Natural killer cell (primary cell): ENCODE measurements around the gene FGB. TPM values are rescaled to one million over a fixed set of nuclear protein-coding genes. Genes with fewer than 3 reads are reported as not detected.

Experiments
- ATAC-seq, 3 donors: fragments of 150-1000 bp in 2 of 3; fragments of 200-7000 bp in 1 of 3; cut with Tn5 transposase; 1 replicate in 1 of 3; 2 replicates in 2 of 3; pipeline ENCODE4 v1.10.0; 2021; ENCODE audit warnings: mild to moderate bottlenecking in 2 of 3, moderate library complexity in 2 of 3
- DNase-seq, 2 donors: peaks; one replicate each; pipeline versions ENCODE4 v3.0.0 to v3.0.0-alpha.2; 2013 to 2021; ENCODE audit warnings: mixed read lengths in 1 of 2
- H3K27ac ChIP-seq: one replicate; pipeline ENCODE4 v1.5.1; 2013; ENCODE audit warnings: mild to moderate bottlenecking, low read length
- H3K27me3 ChIP-seq: one replicate; pipeline ENCODE4 v1.6.1; 2013; ENCODE audit warnings: low read length; ENCODE audit not compliant: control insufficient read depth, insufficient read depth
- H3K36me3 ChIP-seq: one replicate; pipeline ENCODE4 v1.6.1; 2013; ENCODE audit warnings: low read length; ENCODE audit not compliant: control insufficient read depth, insufficient read depth
- H3K4me1 ChIP-seq: one replicate; pipeline ENCODE4 v1.6.1; 2013; ENCODE audit warnings: low read length; ENCODE audit not compliant: control insufficient read depth, insufficient read depth
- H3K4me3 ChIP-seq: one replicate; pipeline ENCODE4 v1.5.1; 2013; ENCODE audit warnings: low read length
- H3K9me3 ChIP-seq: one replicate; pipeline ENCODE4 v1.6.1; 2013; ENCODE audit warnings: low read length; ENCODE audit not compliant: control insufficient read depth, insufficient read depth
- H3K27ac Mint-ChIP-seq, 2 donors: one replicate each; pipeline ENCODE4 v1.8.0; 2022; ENCODE audit warnings: mild to moderate bottlenecking in 2 of 2, mixed read lengths in 2 of 2, moderate library complexity in 1 of 2
- H3K27me3 Mint-ChIP-seq, 2 donors: one replicate each; pipeline ENCODE4 v1.8.0; 2022; ENCODE audit warnings: low read depth in 2 of 2, mixed read lengths in 2 of 2
- H3K36me3 Mint-ChIP-seq: one replicate; pipeline ENCODE4 v1.8.0; 2022; ENCODE audit warnings: mixed read lengths
- H3K4me1 Mint-ChIP-seq, 2 donors: one replicate each; pipeline ENCODE4 v1.8.0; 2022; ENCODE audit warnings: mixed read lengths in 2 of 2
- H3K4me3 Mint-ChIP-seq: one replicate; pipeline ENCODE4 v1.8.0; 2022; ENCODE audit warnings: mild to moderate bottlenecking, moderate library complexity, mixed read lengths
- H3K9me3 Mint-ChIP-seq, 2 donors: one replicate each; pipeline ENCODE4 v1.8.0; 2022; ENCODE audit warnings: mixed read lengths in 2 of 2
- CTCF ChIP-seq: fragments of 200-600 bp; IDR thresholded peaks from one replicate; pipeline ENCODE4 v1.8.0; 2022; ENCODE audit warnings: antibody characterized with exemption
- WGBS: methylation state at CpG from one replicate; pipeline ENCODE4 v1.1.7; 2013; ENCODE audit warnings: missing lambda C conversion rate; ENCODE audit not compliant: insufficient coverage; 5-methylcytosine and 5-hydroxymethylcytosine counted together
- intact Hi-C: fragments of 100-400 bp; cut with micrococcal nuclease; formaldehyde crosslinking; loops from one replicate; pipeline ENCODE4 v1.14.2; 2022
- total RNA-seq, 4 donors: library from RNA; stranded (reverse); fragments of 120-200 nt in 1 of 4; gene quantifications; one replicate each; pipeline versions ENCODE4 v1.2.3 to v1.2.4, GENCODE V29; 2013 to 2022

FGB gene
- total RNA-seq, 3 donors from 2014 or later (not counting 1 experiment from before 2014, with no cell fraction given), result not detected

- 32% methylated on average over 2 of the region's 3 CpGs for WGBS
- DNase-seq (no peak), ATAC-seq (no peak)
- Mint-ChIP-seq H3K9me3 (no peaks in the 10 kb centered on the region), H3K27me3 (peaks cover 4 to 8% of the 10 kb centered on the region in 2 donors), H3K4me1 (no peaks in the 10 kb centered on the region), H3K4me3 (no peak overlapping the region), H3K36me3 (no peaks in the 10 kb centered on the region), H3K27ac (no peak overlapping the region)
- intact Hi-C loops, result no loop called here
- no peak for TF ChIP-seq CTCF
- no peak overlapping the region for H3K27ac ChIP-seq
- H3K4me3 ChIP-seq, result no peak overlapping the region
- no peaks in the 10 kb centered on the region for H3K36me3 ChIP-seq
- H3K9me3 ChIP-seq, result no peaks in the 10 kb centered on the region
- H3K27me3 ChIP-seq, result no peaks in the 10 kb centered on the region
- H3K4me1 ChIP-seq, result no peaks in the 10 kb centered on the region
Observed at GRCh38 chr4:154569028-154569427, 6.2 kb downstream of the FGB start.

GRCh38 chr4:154569584-154569983 is 6.8 kb downstream of the FGB start:
- no peak overlapping the region for H3K27ac Mint-ChIP-seq
- intact Hi-C loops, result no loop called here
- H3K27me3 ChIP-seq, result no peaks in the 10 kb centered on the region
- DNase-seq (no peak), ATAC-seq (no peak)
- H3K4me1 ChIP-seq, result no peaks in the 10 kb centered on the region
- no peak overlapping the region for H3K4me3 Mint-ChIP-seq
- no peaks in the 10 kb centered on the region for H3K4me1 Mint-ChIP-seq
- no peaks in the 10 kb centered on the region for H3K9me3 Mint-ChIP-seq
- WGBS, result 93% methylated on average over 4 of the region's 5 CpGs
- no peaks in the 10 kb centered on the region for H3K9me3 ChIP-seq
- peaks cover 4 to 8% of the 10 kb centered on the region in 2 donors for H3K27me3 Mint-ChIP-seq
- H3K27ac ChIP-seq, result no peak overlapping the region
- no peaks in the 10 kb centered on the region for H3K36me3 Mint-ChIP-seq
- no peak overlapping the region for H3K4me3 ChIP-seq
- no peaks in the 10 kb centered on the region for H3K36me3 ChIP-seq
- TF ChIP-seq CTCF, result no peak

- no peaks in the 10 kb centered on the region for H3K36me3 Mint-ChIP-seq
- Histone ChIP-seq H3K4me3 (no peak overlapping the region), H3K4me1 (no peaks in the 10 kb centered on the region), H3K27ac (no peak overlapping the region), H3K36me3 (no peaks in the 10 kb centered on the region), H3K9me3 (no peaks in the 10 kb centered on the region), H3K27me3 (no peaks in the 10 kb centered on the region)
- no peak overlapping the region for H3K27ac Mint-ChIP-seq
- H3K27me3 Mint-ChIP-seq, result peaks cover 4 to 28% of the 10 kb centered on the region in 2 donors
- H3K4me1 Mint-ChIP-seq, result no peaks in the 10 kb centered on the region
- no peak for TF ChIP-seq CTCF
- intact Hi-C loops, result no loop called here
- no peak overlapping the region for H3K4me3 Mint-ChIP-seq
- no peaks in the 10 kb centered on the region for H3K9me3 Mint-ChIP-seq
- 86% methylated on average over 5 of the region's 5 CpGs for WGBS
- no peak for ATAC-seq
- DNase-seq, result no peak
Observed at GRCh38 chr4:154573190-154573870, 10.5 kb downstream of the FGB start.

- 97% methylated on average over 3 of the region's 3 CpGs for WGBS
- DNase-seq (no peak), ATAC-seq (no peak)
- H3K4me1 Mint-ChIP-seq, result no peaks in the 10 kb centered on the region
- H3K27ac Mint-ChIP-seq, result no peak overlapping the region
- Histone ChIP-seq H3K27me3 (no peaks in the 10 kb centered on the region), H3K27ac (no peak overlapping the region), H3K36me3 (no peaks in the 10 kb centered on the region), H3K4me3 (no peak overlapping the region), H3K4me1 (no peaks in the 10 kb centered on the region), H3K9me3 (no peaks in the 10 kb centered on the region)
- H3K36me3 Mint-ChIP-seq, result no peaks in the 10 kb centered on the region
- H3K9me3 Mint-ChIP-seq, result no peaks in the 10 kb centered on the region
- intact Hi-C loops, result no loop called here
- peaks cover 4 to 28% of the 10 kb centered on the region in 2 donors for H3K27me3 Mint-ChIP-seq
- no peak for TF ChIP-seq CTCF
- H3K4me3 Mint-ChIP-seq, result no peak overlapping the region
Observed at GRCh38 chr4:154574311-154574710, 11.5 kb downstream of the FGB start.
